ENCODE results near the gene NKX6-2.

- no peak for TF ChIP-seq CTCF (IDR thresholded peaks at IDR 0.05)
- no peak for TF ChIP-seq POLR2A (IDR thresholded peaks at IDR 0.05)
- TF ChIP-seq EP300 (IDR thresholded peaks at IDR 0.05), result no peak
Observed at GRCh38 chr10:132777441-132777840, 8.5 kb downstream of the NKX6-2 start.

Data from gastroesophageal sphincter (tissue), 3 donors.